GM10248 (cell line): Measurements from ENCODE around the gene LCAT.
"Not testable (repeated sequence)": the region's sequence is repeated elsewhere in the genome, so short reads cannot be mapped to it uniquely, and the experiment has no call there.

Experiments
- CTCF ChIA-PET: fragments of 300-600 bp; sonication (Branson Sonifier 250); formaldehyde crosslinking; extraction: SDS; loops from one replicate; lab custom pipeline; 2021; ENCODE audit warnings: antibody characterized with exemption; lab: Yijun Ruan, JAX
- POLR2A ChIA-PET: fragments of 350-650 bp; sonication (Branson Sonifier 250); formaldehyde crosslinking; extraction: SDS; loops from one replicate; lab custom pipeline; 2020; ENCODE audit warnings: antibody characterized with exemption; lab: Yijun Ruan, JAX
- DNase-seq: peaks from one replicate; pipeline ENCODE4 v3.0.0; 2012; ENCODE audit errors: extremely low spot score
- TF ChIP-seq, protein P1 (sequence below): IDR thresholded peaks from 2 replicates; pipeline ENCODE4 v1.5.1; 2012; ENCODE audit warnings: mild to moderate bottlenecking, low read depth; ENCODE audit errors: extremely low read depth, missing control alignments, control extremely low read depth

The LCAT gene

DNA sequence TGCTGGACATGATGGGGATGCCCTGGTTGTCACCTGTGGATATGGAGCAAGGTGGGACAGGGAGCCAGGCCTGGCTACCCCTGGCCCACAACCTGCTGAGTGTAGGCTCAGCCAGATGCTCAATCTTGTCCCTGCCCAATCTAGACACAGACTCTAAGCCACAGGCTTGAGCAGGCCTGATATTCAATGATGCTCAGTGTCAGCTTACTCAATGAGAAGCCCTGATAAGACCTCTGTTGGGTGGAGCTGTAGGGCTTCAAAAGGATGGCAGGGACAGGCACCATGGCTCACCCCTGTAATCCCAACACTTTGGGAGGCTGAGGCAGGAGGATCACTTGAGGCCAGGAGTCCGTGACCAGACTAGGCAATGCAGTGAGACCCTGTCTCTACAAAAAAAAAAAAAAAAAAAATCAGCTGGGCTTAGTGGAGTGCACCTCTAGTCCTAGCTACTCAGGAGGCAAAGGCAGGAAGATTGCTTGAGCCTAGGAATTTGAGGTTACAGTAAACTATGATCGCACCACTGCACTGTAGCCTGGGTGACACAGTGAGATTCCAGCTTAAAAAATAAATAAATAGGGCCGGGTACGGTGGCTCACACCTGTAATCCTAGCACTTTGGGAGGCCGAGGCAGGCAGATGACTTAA, 3.4 kb downstream of the LCAT start:
- ChIA-PET POLR2A (interaction anchor here (0.6 kb wide), 1 partner anchor 748 kb away, joined by 4 read pairs; no protein-coding TSS in a partner anchor), CTCF (interaction anchor here (1.1 to 4.4 kb wide), 14 partner anchors 11 to 419 kb away, joined by 3 to 18 read pairs (median 5); no protein-coding TSS in a partner anchor)
- TF ChIP-seq, protein P1, sequence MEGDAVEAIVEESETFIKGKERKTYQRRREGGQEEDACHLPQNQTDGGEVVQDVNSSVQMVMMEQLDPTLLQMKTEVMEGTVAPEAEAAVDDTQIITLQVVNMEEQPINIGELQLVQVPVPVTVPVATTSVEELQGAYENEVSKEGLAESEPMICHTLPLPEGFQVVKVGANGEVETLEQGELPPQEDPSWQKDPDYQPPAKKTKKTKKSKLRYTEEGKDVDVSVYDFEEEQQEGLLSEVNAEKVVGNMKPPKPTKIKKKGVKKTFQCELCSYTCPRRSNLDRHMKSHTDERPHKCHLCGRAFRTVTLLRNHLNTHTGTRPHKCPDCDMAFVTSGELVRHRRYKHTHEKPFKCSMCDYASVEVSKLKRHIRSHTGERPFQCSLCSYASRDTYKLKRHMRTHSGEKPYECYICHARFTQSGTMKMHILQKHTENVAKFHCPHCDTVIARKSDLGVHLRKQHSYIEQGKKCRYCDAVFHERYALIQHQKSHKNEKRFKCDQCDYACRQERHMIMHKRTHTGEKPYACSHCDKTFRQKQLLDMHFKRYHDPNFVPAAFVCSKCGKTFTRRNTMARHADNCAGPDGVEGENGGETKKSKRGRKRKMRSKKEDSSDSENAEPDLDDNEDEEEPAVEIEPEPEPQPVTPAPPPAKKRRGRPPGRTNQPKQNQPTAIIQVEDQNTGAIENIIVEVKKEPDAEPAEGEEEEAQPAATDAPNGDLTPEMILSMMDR = no peak
- DNase-seq = no peak

DNA sequence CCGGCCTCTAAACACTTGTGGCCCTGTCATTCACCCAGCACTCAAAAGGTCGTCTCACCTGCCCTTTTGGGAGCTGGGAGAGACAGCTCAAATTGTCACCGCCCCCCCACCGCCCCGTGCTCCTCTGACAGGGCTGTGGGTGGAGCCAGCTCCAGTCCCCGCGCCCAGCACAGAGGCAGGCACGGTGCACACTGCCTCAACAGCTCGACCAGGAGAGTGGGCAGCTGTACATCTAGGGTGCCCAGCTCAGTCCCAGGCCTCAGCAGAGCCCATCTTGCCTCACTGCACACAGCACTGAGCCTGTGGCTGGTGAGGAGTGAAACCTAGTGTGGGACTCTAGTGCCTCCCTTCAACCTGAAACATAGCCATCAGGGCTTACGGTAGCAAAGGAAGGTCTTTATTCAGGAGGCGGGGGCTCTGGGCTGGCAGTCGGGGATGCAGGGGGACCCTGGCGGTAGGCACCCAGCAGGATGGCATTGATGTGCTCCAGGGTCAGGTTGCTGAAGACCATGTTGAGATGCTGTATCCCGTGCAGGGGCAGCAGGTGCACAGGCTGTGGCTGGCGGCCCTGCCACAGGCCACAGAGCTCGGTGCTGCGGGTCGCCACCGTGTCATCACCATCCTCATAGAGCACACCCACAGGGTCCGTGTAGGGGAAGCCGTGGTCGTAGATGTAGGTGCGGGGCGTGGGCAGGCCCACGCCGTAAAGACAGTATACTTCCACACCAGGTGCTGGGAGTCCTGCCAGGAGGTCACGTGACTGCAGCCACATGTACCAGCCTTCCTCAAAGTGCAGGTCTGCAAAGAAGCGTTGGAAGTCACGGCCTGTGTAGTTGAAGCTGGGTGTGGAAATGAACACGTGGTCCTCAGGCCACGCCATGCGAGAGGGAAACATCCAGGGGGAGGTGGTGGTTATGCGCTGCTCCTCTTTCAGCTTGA, 4.1 kb downstream of the LCAT start:
- ChIA-PET POLR2A (no interaction called here), CTCF (interaction anchor here (0.9 to 4.4 kb wide), 8 partner anchors 11 to 392 kb away, joined by 3 to 18 read pairs (median 4); no protein-coding TSS in a partner anchor)
- DNase-seq = no peak
- TF ChIP-seq, protein P1 = no peak

DNA sequence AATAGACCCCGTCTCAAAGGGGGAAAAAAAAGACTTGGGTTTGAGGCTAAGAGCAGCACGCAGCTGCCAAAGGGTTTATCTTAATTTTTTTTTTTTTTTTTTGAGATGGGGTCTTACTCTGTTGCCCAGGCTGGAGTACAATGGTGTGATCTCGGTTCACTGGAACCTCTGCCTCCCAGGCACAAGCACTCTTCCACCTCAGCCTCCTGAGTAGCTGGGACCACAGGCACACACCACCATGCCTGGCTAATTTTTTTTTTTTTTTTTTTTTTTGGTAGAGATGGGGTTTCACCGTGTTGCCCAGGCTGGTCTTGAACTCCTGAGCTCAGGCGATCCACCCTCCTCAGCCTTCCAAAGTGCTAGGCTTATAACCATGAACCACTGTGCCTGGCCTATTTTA, 6.2 kb downstream of the LCAT start:
- DNase-seq, CTCF ChIA-PET: not testable (repeated sequence)
- POLR2A ChIA-PET = interaction anchor here (0.6 to 0.7 kb wide), 3 partner anchors 32 to 418 kb away, joined by 4 to 6 read pairs (median 4); no protein-coding TSS in a partner anchor

DNA sequence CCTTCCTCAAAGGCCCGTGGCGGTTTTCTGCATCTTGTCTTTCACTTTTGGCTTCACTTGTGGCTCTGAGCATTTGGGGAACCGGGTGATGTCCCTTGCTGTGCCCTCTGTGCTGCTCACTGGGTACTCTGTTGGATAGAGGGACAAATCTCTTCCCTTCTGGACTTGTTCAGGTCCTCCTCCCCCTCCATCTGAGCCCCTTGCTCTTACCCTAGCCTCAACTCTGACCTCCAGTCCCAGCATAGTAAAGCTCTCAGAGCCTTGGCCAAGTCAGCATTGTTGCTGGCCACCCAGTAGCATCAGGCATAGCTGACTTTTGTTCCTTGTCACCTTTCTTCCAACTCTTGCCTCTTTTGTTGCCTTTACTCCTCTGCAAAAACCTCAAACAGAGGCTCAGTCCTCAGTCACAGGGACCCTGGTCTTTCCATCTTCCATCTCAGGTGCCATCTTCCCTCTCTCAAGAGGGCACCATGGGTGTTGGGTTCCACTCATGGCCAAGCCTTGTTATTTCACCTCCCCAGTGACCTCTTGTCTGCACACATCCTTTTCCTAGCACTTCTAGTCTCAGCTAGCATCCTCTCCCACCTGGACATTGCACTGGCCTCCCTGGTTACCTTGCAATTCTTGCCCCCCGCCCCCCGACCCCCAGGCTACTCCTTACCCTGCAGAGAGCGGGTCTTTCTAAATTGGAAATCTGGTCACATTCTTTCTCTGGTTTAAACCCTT, 6.9 kb downstream of the LCAT start:
- POLR2A ChIA-PET = no interaction called here
- TF ChIP-seq, protein P1 = no peak
- DNase-seq = peak; percentile 91
- CTCF ChIA-PET = interaction anchor here (1.0 to 7.0 kb wide), 8 partner anchors 9 to 416 kb away, joined by 3 to 38 read pairs (median 6); no protein-coding TSS in a partner anchor

DNA sequence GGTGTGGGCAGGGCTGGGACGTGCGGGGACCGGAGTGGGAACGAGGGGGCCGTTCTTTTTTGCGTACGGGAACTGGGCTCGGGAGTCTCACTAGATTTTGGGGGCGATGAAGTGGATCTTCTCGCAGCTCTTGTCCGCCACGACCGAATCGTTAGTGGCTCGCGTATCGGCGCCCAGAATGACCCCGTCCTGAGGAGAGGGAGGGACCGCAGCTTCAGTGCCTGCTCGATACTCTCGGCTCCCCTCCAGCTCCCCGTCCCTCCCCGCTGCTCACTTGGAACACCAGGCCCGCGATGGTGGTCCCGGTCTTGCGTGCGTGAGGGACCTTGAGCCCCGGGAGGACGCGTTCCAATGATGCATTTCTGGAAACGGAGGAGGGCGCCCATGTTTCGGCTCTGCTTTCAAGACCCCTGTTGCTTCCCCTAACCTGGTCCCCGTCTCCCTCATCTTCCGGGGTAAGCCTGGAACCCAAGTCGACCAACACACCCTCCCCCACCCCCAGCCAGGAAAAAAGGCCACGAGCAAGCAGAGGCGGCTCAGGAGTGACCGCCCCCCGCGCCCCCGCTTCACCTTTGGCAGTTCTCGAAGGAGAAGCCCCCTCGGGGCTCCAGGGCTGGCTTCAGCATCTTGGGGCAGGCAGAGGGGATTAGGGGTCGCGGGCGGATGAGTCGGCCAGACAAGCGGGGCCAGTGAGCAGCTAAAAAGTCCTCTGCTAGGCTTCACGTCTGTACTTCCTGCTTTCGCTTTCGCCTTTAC, 7.6 kb downstream of the LCAT start, which contains the start of gene PSMB10:
Gene PSMB10, minus strand, starts transcription at position 727 of the 756 bp plus-strand sequence. Its CDS starts 101 bp downstream, at position 626.
- POLR2A ChIA-PET = interaction anchor here (0.7 kb wide), 1 partner anchor 28 kb away, joined by 3 read pairs; no protein-coding TSS in a partner anchor
- DNase-seq = peak; percentile 48
- CTCF ChIA-PET = interaction anchor here (0.8 to 7.0 kb wide), 21 partner anchors 9 to 422 kb away, joined by 3 to 38 read pairs (median 3); no protein-coding TSS in a partner anchor
- TF ChIP-seq, protein P1 = no peak
